ENCODE measurements around the gene LKAAEAR1.
"Not testable (repeated sequence)": the region's sequence is repeated elsewhere in the genome, so short reads cannot be mapped to it uniquely, and the experiment has no call there.

Gene LKAAEAR1

GRCh38 chr20:64083804-64084684 is at the start of gene LKAAEAR1:
Gene LKAAEAR1 (minus strand): TSS chr20:64084398. CDS start chr20:64084219, 179 bp downstream.
- DNase-seq: peak in 1 of 3 donors; percentile 34

GRCh38 chr20:64131406-64131805 is 47.2 kb upstream of the LKAAEAR1 start:
- DNase-seq: peak in 2 of 3 donors; percentile 7 to 27

- no peak for DNase-seq
Observed at GRCh38 chr20:64130876-64131275, 46.7 kb upstream of the LKAAEAR1 start.

- DNase-seq: no peak
Observed at GRCh38 chr20:64130271-64130670, 46.1 kb upstream of the LKAAEAR1 start.

- DNase-seq: no peak
Observed at GRCh38 chr20:64129146-64129782, 45.1 kb upstream of the LKAAEAR1 start.

GRCh38 chr20:64123517-64123916 is 39.3 kb upstream of the LKAAEAR1 start:
- not testable (repeated sequence) for DNase-seq

GRCh38 chr20:64122927-64123326 is 38.7 kb upstream of the LKAAEAR1 start:
- DNase-seq: not testable (repeated sequence)

GRCh38 chr20:64121586-64121985 is 37.4 kb upstream of the LKAAEAR1 start:
- DNase-seq: no peak

GRCh38 chr20:64119681-64120341 is 35.6 kb upstream of the LKAAEAR1 start:
- DNase-seq: no peak

- no peak for DNase-seq
Observed at GRCh38 chr20:64119301-64119680, 35.1 kb upstream of the LKAAEAR1 start.

- DNase-seq: not testable (repeated sequence)
Observed at GRCh38 chr20:64117432-64117777, 33.2 kb upstream of the LKAAEAR1 start.

GRCh38 chr20:64116541-64117431 is 32.6 kb upstream of the LKAAEAR1 start:
- no peak for DNase-seq

- no peak for DNase-seq
Observed at GRCh38 chr20:64116016-64116415, 31.8 kb upstream of the LKAAEAR1 start.

- no peak for DNase-seq
Observed at GRCh38 chr20:64115171-64115911, 31.1 kb upstream of the LKAAEAR1 start.

GRCh38 chr20:64114356-64114971 is 30.3 kb upstream of the LKAAEAR1 start:
- no peak for DNase-seq

- no peak for DNase-seq
Observed at GRCh38 chr20:64113796-64114355, 29.7 kb upstream of the LKAAEAR1 start.

GRCh38 chr20:64113444-64113775 is 29.2 kb upstream of the LKAAEAR1 start:
- no peak for DNase-seq

GRCh38 chr20:64112691-64113443 is 28.7 kb upstream of the LKAAEAR1 start:
- DNase-seq: no peak

GRCh38 chr20:64111841-64112641 is 27.8 kb upstream of the LKAAEAR1 start:
- DNase-seq: peak in 2 of 3 donors; percentile 12 to 50

Measured in suppressor macrophage treated with lipopolysaccharide for 1 hour (primary cell).